ENCODE results near the gene OAS2.
A peak's percentile ranks its signal among the peaks of the same experiment; 100 is the strongest.

Gene OAS2

GRCh38 chr12:113019025-113019424 lies 40.7 kb downstream of the OAS2 start:
- DNase-seq (ENCODE audit: low read depth), result peak; percentile 10

- no peak for DNase-seq (ENCODE audit: low read depth)
Observed at GRCh38 chr12:113021500-113021899, 43.2 kb downstream of the OAS2 start.

GRCh38 chr12:113022563-113023297 lies 44.4 kb downstream of the OAS2 start:
- DNase-seq (ENCODE audit: low read depth), result no peak

- no peak for DNase-seq (ENCODE audit: low read depth)
Observed at GRCh38 chr12:113027726-113028125, 49.4 kb downstream of the OAS2 start.

GRCh38 chr12:113030875-113031525 lies 52.7 kb downstream of the OAS2 start:
- no peak for DNase-seq (ENCODE audit: low read depth)

- no peak for DNase-seq (ENCODE audit: low read depth)
Observed at GRCh38 chr12:113039911-113040445, 61.7 kb downstream of the OAS2 start.

GRCh38 chr12:113040722-113041171 lies 62.4 kb downstream of the OAS2 start:
- no peak for DNase-seq (ENCODE audit: low read depth)

- no peak for DNase-seq (ENCODE audit: low read depth)
Observed at GRCh38 chr12:113041560-113041959, 63.2 kb downstream of the OAS2 start.

GRCh38 chr12:113043240-113043639 lies 64.9 kb downstream of the OAS2 start:
- DNase-seq (ENCODE audit: low read depth), result no peak

- no peak for DNase-seq (ENCODE audit: low read depth)
Observed at GRCh38 chr12:113044516-113044915, 66.2 kb downstream of the OAS2 start.

GRCh38 chr12:113048716-113049127 lies 70.4 kb downstream of the OAS2 start:
- no peak for DNase-seq (ENCODE audit: low read depth)

GRCh38 chr12:113049976-113050742 lies 71.8 kb downstream of the OAS2 start:
- DNase-seq (ENCODE audit: low read depth), result no peak

GRCh38 chr12:113050795-113051194 lies 72.5 kb downstream of the OAS2 start:
- no peak for DNase-seq (ENCODE audit: low read depth)

GRCh38 chr12:113051759-113052158 lies 73.4 kb downstream of the OAS2 start:
- DNase-seq (ENCODE audit: low read depth), result no peak

- no peak for DNase-seq (ENCODE audit: low read depth)
Observed at GRCh38 chr12:113052326-113052725, 74.0 kb downstream of the OAS2 start.

GRCh38 chr12:113054948-113055486 lies 76.7 kb downstream of the OAS2 start:
- DNase-seq (ENCODE audit: low read depth), result no peak

GRCh38 chr12:113055594-113056380 lies 77.5 kb downstream of the OAS2 start:
- DNase-seq (ENCODE audit: low read depth), result no peak

- DNase-seq (ENCODE audit: low read depth), result no peak
Observed at GRCh38 chr12:113056381-113056630, 78.0 kb downstream of the OAS2 start.

GRCh38 chr12:113056631-113057488 lies 78.5 kb downstream of the OAS2 start, which contains the start of gene DTX1:
Gene DTX1 (plus strand): TSS chr12:113056730. CDS start chr12:113058193, 1,463 bp downstream.
- DNase-seq (ENCODE audit: low read depth), result no peak

All from GM04503 (cell line).